Measurements from ENCODE around the gene ZCCHC10.
A peak's percentile ranks its signal among the peaks of the same experiment; 100 is the strongest.

Gene ZCCHC10

DNA sequence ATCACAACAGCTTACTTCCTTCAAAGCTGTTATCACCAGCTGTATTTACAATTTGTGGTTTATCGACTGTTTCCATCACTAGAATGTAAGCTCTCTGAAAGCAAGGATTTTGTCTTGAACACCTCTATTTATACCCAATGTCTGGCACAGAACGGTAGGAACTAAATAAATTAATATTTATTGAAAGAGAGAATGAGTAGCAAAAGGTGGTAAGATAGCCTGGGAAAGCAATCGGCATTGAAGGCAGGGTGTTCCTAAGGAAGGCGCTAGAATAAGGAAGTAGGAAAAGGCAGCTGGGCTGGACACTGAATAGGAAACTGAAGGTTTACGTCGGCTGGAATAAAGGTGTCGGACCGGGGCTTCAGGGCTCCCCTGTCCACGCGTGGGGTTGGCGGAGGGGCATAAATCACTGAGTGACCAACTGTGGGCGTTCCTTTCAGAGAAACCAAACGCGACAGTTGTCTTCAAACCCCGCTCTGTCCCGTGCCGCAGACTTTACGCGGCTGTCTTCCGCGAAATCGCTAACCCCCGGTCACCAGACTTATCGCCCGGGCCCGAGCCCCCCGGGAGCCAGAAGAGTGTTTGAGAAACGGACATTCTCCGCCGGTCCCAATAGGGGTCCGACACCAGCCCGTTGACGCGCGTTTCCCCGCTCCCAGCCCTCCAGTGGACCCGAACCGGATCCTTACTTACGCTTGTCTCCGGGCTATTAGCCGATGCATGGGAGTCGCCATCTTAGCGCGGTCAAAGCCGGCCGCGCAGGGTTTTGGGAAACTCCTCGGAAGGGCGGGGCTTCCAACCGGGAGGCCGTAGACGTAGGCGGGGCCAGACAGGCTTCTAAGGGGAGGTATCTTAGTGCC is at the start of gene ZCCHC10:
Gene ZCCHC10 (minus strand): TSS at position 746 of the 860 bp plus-strand sequence. CDS start 12 bp downstream, at position 734.
- Histone ChIP-seq H3K9ac (ENCODE audit: low read length in 2 of 2) (peak within 1 kb of the TSS; percentile 90 to 94), H3K4me3 (ENCODE audit: low read length in 2 of 2) (peak within 1 kb of the TSS; percentile 91 to 97), H3K27ac (ENCODE audit: low read length) (peak within 1 kb of the TSS; percentile 90), H3K4me1 (ENCODE audit: control insufficient read depth, insufficient read depth, low read length) (peaks cover 3% of the 10 kb centered on the region), H3K36me3 (ENCODE audit: control insufficient read depth in 2 of 2, insufficient read depth in 2 of 2, low read length in 2 of 2) (no peaks in the 10 kb centered on the region), H3K9me3 (ENCODE audit: control insufficient read depth in 2 of 2, low read length in 2 of 2) (no peaks in the 10 kb centered on the region), H3K27me3 (ENCODE audit: control insufficient read depth in 1 of 2, insufficient read depth in 2 of 2, low read length in 2 of 2) (no peaks in the 10 kb centered on the region)

DNA sequence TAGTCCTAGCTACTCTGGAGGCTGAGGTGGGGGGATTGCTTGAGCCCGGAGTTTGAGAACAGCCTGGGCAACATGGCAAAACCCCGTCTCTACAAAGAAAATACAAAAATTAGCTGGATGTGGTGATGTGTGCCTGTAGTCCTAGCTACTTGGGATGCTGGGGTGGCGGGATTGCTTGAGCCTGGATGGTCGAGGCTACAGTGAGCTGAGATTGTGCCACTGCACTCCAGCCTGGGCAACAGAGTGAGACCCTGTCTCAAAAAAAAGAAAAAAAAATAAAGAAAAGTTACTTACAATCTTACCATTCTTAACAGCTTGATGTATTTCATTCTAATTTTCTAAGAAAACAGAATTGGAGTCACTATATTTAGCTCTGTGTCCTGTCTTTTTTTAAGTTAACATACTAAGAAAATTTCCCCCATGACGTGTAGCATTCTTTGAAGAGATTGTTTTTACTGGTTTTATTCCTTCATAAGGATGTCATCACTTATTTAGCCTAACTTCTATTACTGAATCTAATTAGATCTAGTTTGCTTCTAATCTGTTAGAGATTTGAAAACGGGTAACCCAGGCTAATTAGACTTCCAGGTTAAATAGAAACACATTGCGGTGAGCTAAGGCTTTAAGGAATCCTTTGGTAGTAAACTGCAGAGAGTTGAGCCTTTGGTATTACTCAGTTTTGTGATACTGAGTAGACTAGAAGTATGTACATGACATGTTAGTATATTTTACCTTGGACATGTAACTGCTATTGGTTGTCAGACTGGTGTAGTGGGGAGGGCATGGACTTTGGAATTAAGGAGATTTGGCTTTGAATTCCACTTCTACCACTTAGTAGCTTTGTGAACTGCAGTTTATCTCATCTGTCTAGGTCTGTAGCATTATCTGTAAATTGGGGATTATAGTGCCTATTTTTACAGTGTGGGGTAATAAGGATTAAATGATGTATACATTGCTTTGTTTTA is 49.5 kb upstream of the ZCCHC10 start:
- H3K27ac ChIP-seq (ENCODE audit: low read length): no peak overlapping the region
- no peak overlapping the region for H3K4me3 ChIP-seq (ENCODE audit: low read length in 2 of 2)
- no peaks in the 10 kb centered on the region for H3K9me3 ChIP-seq (ENCODE audit: control insufficient read depth in 2 of 2, low read length in 2 of 2)
- H3K36me3 ChIP-seq (ENCODE audit: control insufficient read depth in 2 of 2, insufficient read depth in 2 of 2, low read length in 2 of 2): peaks cover 12 to 22% of the 10 kb centered on the region in 2 donors
- H3K9ac ChIP-seq (ENCODE audit: low read length in 2 of 2): no peak overlapping the region
- H3K4me1 ChIP-seq (ENCODE audit: control insufficient read depth, insufficient read depth, low read length): no peaks in the 10 kb centered on the region
- H3K27me3 ChIP-seq (ENCODE audit: control insufficient read depth in 1 of 2, insufficient read depth in 2 of 2, low read length in 2 of 2): no peaks in the 10 kb centered on the region

DNA sequence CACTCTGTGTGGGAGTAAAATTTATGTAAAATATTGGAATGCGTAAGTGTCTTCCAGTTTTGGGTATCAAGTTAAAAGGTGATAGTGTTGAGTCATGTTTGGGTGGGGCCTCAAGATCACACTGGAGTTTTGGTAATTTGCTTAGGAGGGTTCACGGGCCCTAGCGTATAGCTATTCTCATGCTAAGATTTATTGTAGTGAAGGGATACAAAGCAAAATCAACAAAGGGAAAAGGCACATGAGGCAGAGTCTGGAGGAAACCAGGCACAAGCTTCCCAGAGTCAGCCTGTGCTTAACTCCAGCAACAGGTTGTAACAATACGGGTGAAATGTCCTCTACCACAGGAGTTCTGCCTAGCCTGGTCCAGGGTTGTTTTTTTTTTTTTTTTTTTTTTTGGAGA is 45.7 kb upstream of the ZCCHC10 start:
- H3K9ac ChIP-seq (ENCODE audit: low read length in 2 of 2): no peak overlapping the region
- no peaks in the 10 kb centered on the region for H3K27me3 ChIP-seq (ENCODE audit: control insufficient read depth in 1 of 2, insufficient read depth in 2 of 2, low read length in 2 of 2)
- H3K9me3 ChIP-seq (ENCODE audit: control insufficient read depth in 2 of 2, low read length in 2 of 2): no peaks in the 10 kb centered on the region
- peaks cover 13 to 24% of the 10 kb centered on the region in 2 donors for H3K36me3 ChIP-seq (ENCODE audit: control insufficient read depth in 2 of 2, insufficient read depth in 2 of 2, low read length in 2 of 2)
- H3K4me3 ChIP-seq (ENCODE audit: low read length in 2 of 2): no peak overlapping the region
- H3K4me1 ChIP-seq (ENCODE audit: control insufficient read depth, insufficient read depth, low read length): no peaks in the 10 kb centered on the region
- no peak overlapping the region for H3K27ac ChIP-seq (ENCODE audit: low read length)

DNA sequence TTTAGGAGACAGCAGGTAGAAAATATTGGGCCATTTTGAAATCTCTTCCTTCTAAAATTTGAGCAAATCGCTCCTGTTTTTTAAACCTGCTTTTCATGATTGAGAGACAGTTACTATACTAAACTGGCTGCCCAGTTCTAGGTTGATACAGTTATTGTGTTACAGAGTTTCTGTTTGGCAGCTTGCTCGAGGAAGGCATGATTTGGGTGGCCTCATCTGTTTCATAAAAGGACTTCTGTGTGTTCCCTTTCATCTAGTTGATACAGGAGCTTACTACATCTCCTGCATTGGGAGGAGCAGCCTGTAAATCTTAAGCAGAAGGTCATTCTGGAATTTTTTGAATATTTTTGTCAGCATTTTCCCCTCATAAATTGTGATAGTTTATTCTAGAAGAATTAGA is 39.7 kb upstream of the ZCCHC10 start:
- Histone ChIP-seq H3K9ac (ENCODE audit: low read length in 2 of 2) (no peak overlapping the region), H3K9me3 (ENCODE audit: control insufficient read depth in 2 of 2, low read length in 2 of 2) (no peaks in the 10 kb centered on the region), H3K4me1 (ENCODE audit: control insufficient read depth, insufficient read depth, low read length) (peaks cover 7% of the 10 kb centered on the region), H3K36me3 (ENCODE audit: control insufficient read depth in 2 of 2, insufficient read depth in 2 of 2, low read length in 2 of 2) (peaks cover 8 to 13% of the 10 kb centered on the region in 2 donors), H3K4me3 (ENCODE audit: low read length in 2 of 2) (no peak overlapping the region), H3K27ac (ENCODE audit: low read length) (peak overlapping the region; percentile 7), H3K27me3 (ENCODE audit: control insufficient read depth in 1 of 2, insufficient read depth in 2 of 2, low read length in 2 of 2) (no peaks in the 10 kb centered on the region)

DNA sequence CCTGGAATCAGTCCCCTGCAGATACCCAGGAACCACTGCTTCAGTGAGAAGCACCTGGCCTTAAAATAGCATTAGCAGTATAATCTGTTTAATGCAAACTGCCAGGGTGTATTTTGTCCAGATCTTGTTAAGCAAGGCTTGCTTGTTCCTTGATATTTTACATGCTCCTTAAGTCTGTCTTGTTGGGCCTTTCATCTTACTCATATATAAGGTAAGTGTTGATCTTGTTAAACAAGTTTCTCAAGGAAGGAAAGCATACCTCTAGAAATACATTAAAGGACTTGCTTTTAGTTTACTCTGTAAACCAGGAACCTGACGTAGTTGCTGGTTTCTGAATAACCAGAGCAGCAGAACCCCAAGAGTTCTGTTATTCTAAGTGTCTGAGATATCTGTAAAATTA is 39.1 kb upstream of the ZCCHC10 start:
- Histone ChIP-seq H3K9ac (ENCODE audit: low read length in 2 of 2) (no peak overlapping the region), H3K9me3 (ENCODE audit: control insufficient read depth in 2 of 2, low read length in 2 of 2) (no peaks in the 10 kb centered on the region)

DNA sequence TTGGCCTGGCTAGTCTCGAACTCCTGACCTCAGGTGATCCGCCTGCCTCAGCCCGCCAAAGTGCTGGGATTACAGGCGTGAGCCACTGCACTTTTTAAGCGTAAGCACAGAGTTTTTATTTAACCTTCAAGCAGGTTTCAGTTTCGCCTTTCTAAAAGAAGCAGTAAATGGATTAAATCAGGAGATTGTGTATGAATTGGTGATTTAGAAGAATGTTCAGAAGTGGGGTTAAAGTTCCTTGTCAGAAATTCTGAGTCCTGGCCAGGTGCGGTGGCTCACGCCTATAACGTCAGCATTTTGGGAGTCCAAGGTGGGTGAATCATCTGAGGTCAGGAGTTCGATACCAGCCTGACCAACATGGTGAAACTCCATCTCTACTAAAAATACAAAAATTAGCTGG is 37.6 kb upstream of the ZCCHC10 start:
- Histone ChIP-seq H3K27ac (ENCODE audit: low read length) (no peak overlapping the region), H3K9me3 (ENCODE audit: control insufficient read depth in 2 of 2, low read length in 2 of 2) (no peaks in the 10 kb centered on the region), H3K27me3 (ENCODE audit: control insufficient read depth in 1 of 2, insufficient read depth in 2 of 2, low read length in 2 of 2) (no peaks in the 10 kb centered on the region), H3K36me3 (ENCODE audit: control insufficient read depth in 2 of 2, insufficient read depth in 2 of 2, low read length in 2 of 2) (peaks cover 3 to 10% of the 10 kb centered on the region in 2 donors), H3K4me3 (ENCODE audit: low read length in 2 of 2) (no peak overlapping the region), H3K4me1 (ENCODE audit: control insufficient read depth, insufficient read depth, low read length) (peaks cover 7% of the 10 kb centered on the region), H3K9ac (ENCODE audit: low read length in 2 of 2) (no peak overlapping the region)

More for the DNA sequence above, 39.1 kb upstream of the ZCCHC10 start:
- no peak overlapping the region for H3K4me3 ChIP-seq (ENCODE audit: low read length in 2 of 2)
- peak overlapping the region; percentile 7 for H3K27ac ChIP-seq (ENCODE audit: low read length)
- H3K4me1 ChIP-seq (ENCODE audit: control insufficient read depth, insufficient read depth, low read length): peaks cover 7% of the 10 kb centered on the region
- H3K36me3 ChIP-seq (ENCODE audit: control insufficient read depth in 2 of 2, insufficient read depth in 2 of 2, low read length in 2 of 2): peaks cover 6 to 13% of the 10 kb centered on the region in 2 donors
- no peaks in the 10 kb centered on the region for H3K27me3 ChIP-seq (ENCODE audit: control insufficient read depth in 1 of 2, insufficient read depth in 2 of 2, low read length in 2 of 2)

DNA sequence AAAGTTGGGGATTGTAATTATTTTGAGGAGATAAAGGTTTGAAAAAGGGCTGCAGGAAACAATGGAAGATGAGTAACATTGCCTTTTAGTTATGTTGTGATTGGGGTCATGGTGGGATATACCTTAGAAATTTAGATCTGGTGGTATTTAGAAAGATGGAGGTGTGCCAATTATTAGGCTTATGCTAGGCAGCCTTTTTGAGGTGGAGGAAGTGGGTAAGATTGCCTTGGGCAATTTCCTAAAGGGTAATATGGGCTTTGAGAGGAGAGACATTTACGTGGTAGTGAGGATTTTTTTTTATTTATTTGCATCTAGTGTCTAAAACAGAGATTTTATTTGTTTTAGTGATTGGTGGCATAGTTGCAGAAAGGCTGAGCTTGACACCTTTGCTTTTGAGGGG is 35.9 kb upstream of the ZCCHC10 start:
- Histone ChIP-seq H3K9ac (ENCODE audit: low read length in 2 of 2) (no peak overlapping the region), H3K27ac (ENCODE audit: low read length) (no peak overlapping the region), H3K4me3 (ENCODE audit: low read length in 2 of 2) (no peak overlapping the region), H3K4me1 (ENCODE audit: control insufficient read depth, insufficient read depth, low read length) (peaks cover 7% of the 10 kb centered on the region), H3K9me3 (ENCODE audit: control insufficient read depth in 2 of 2, low read length in 2 of 2) (no peaks in the 10 kb centered on the region), H3K36me3 (ENCODE audit: control insufficient read depth in 2 of 2, insufficient read depth in 2 of 2, low read length in 2 of 2) (peaks cover 2 to 8% of the 10 kb centered on the region in 2 donors), H3K27me3 (ENCODE audit: control insufficient read depth in 1 of 2, insufficient read depth in 2 of 2, low read length in 2 of 2) (no peaks in the 10 kb centered on the region)

DNA sequence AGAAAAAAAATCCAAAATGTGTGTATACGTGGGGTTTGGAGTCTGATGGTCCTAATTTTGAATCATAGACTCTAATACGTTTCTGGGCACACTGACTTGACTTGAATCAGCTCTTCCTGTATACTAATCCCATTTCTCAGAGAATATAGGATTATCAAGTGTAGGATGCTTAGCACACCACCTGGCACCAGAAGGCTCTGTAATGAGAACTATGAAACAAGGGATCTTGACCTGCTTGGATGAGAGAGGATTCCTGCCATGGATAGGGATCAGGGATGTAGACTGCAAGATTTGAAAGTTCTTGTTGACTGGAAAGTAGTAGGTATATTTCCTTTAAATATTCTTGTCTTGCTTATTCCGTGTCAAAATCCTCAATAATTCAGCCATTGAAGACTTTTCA is 33.3 kb upstream of the ZCCHC10 start:
- H3K27me3 ChIP-seq (ENCODE audit: control insufficient read depth in 1 of 2, insufficient read depth in 2 of 2, low read length in 2 of 2): no peaks in the 10 kb centered on the region
- no peak overlapping the region for H3K9ac ChIP-seq (ENCODE audit: low read length in 2 of 2)
- no peaks in the 10 kb centered on the region for H3K4me1 ChIP-seq (ENCODE audit: control insufficient read depth, insufficient read depth, low read length)
- no peak overlapping the region for H3K4me3 ChIP-seq (ENCODE audit: low read length in 2 of 2)
- H3K36me3 ChIP-seq (ENCODE audit: control insufficient read depth in 2 of 2, insufficient read depth in 2 of 2, low read length in 2 of 2): no peaks in the 10 kb centered on the region
- no peak overlapping the region for H3K27ac ChIP-seq (ENCODE audit: low read length)
- no peaks in the 10 kb centered on the region for H3K9me3 ChIP-seq (ENCODE audit: control insufficient read depth in 2 of 2, low read length in 2 of 2)

DNA sequence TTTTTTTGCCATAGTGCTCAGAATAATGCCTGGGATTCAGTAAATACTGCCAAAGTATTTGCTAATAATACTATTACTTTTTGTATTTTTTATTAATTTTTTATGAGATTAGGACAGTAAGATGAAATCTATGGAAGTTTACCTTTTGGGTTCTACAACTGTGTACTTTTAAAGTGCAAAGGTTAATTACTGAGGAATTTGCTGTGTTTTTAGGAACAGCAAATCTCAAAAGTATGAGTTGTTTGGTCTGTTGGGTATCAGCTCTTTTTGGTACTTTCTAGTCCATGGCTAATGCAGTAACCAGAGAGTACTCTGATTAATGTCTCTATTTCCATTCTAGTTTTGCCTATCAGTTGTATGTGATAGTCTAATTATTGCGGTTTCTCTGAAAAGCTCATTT is 30.5 kb upstream of the ZCCHC10 start:
- Histone ChIP-seq H3K9ac (ENCODE audit: low read length in 2 of 2) (no peak overlapping the region), H3K27ac (ENCODE audit: low read length) (no peak overlapping the region), H3K4me3 (ENCODE audit: low read length in 2 of 2) (no peak overlapping the region), H3K27me3 (ENCODE audit: control insufficient read depth in 1 of 2, insufficient read depth in 2 of 2, low read length in 2 of 2) (no peaks in the 10 kb centered on the region), H3K36me3 (ENCODE audit: control insufficient read depth in 2 of 2, insufficient read depth in 2 of 2, low read length in 2 of 2) (no peaks in the 10 kb centered on the region), H3K4me1 (ENCODE audit: control insufficient read depth, insufficient read depth, low read length) (peaks cover 8% of the 10 kb centered on the region), H3K9me3 (ENCODE audit: control insufficient read depth in 2 of 2, low read length in 2 of 2) (no peaks in the 10 kb centered on the region)

DNA sequence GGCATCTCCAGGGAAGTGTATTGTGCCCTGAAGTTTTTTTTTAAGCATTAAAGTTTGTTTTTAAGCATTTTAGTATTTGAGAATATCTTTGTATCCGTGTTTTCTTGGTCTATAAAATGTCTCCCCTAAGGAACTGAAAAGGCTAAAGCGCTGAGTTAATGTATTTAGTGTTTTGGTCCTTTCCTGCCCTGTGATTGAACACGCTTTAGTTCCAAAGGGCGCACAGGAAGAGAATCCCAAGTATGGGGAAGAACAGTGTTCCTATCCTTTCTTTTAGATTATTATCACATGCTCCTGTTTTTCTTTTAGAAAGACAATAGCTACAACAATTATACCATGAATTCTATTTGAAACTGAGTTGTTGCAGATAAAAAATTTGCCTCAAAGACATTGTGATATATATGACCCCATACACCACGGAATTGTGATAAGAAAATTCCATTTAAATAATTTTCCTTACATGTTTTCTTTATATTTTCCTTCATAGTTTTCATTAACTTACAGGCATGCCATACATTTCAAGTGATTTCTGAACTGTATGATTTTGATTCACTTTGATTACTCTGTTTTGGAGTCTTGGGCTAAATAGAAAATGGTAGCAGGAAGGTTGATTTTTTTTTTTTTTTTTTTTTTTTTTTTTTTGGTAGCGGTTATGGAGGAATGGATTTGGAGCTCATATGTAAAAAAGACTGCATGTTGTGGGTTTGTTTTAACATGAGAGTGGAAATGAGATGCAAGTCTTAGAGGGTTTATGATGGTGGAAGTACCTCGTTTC is 28.5 kb upstream of the ZCCHC10 start:
- Histone ChIP-seq H3K36me3 (ENCODE audit: control insufficient read depth in 2 of 2, insufficient read depth in 2 of 2, low read length in 2 of 2) (no peaks in the 10 kb centered on the region), H3K4me3 (ENCODE audit: low read length in 2 of 2) (no peak overlapping the region), H3K4me1 (ENCODE audit: control insufficient read depth, insufficient read depth, low read length) (peaks cover 19% of the 10 kb centered on the region), H3K27me3 (ENCODE audit: control insufficient read depth in 1 of 2, insufficient read depth in 2 of 2, low read length in 2 of 2) (no peaks in the 10 kb centered on the region), H3K9me3 (ENCODE audit: control insufficient read depth in 2 of 2, low read length in 2 of 2) (no peaks in the 10 kb centered on the region), H3K9ac (ENCODE audit: low read length in 2 of 2) (no peak overlapping the region), H3K27ac (ENCODE audit: low read length) (no peak overlapping the region)
